ENCODE data around the gene CMTM3. TPM values are rescaled to one million over a fixed set of nuclear protein-coding genes. Genes with fewer than 3 reads are reported as not detected.

CMTM3 gene
- polyA plus RNA-seq, 1 donor (not counting 4 experiments of a cell fraction or from before 2014, with no cell fraction given) = 15.7 TPM

- dilution Hi-C loops (cut with MboI; ENCODE audit: extremely low pct_ligation_motif_present, low sequenced_read_pairs) = no loop called here
- no peak overlapping the region for H3K27ac ChIP-seq (ENCODE audit: control insufficient read depth, insufficient read depth, low read length)
- DNase-seq (ENCODE audit: low read depth, low spot score) (no peak), FAIRE-seq (no peak)
- H3K27me3 ChIP-seq (ENCODE audit: control insufficient read depth, extremely low read depth, insufficient read depth, low read length) = peaks cover 21% of the 10 kb centered on the region
- no peaks in the 10 kb centered on the region for H3K9me1 ChIP-seq (ENCODE audit: control insufficient read depth, extremely low read depth, insufficient read depth, low read length)
- no peak overlapping the region for H3K4me3 ChIP-seq (ENCODE audit: control insufficient read depth in 2 of 3, extremely low read depth in 1 of 3, insufficient read depth in 2 of 3, low read depth in 1 of 3, low read length in 3 of 3)
- no peaks in the 10 kb centered on the region for H4K20me1 ChIP-seq (ENCODE audit: control insufficient read depth, extremely low read depth, insufficient read depth, low read length)
- H3K9ac ChIP-seq (ENCODE audit: control insufficient read depth, extremely low read depth, insufficient read depth, low read length) = no peak overlapping the region
- TF ChIP-seq, protein P1, sequence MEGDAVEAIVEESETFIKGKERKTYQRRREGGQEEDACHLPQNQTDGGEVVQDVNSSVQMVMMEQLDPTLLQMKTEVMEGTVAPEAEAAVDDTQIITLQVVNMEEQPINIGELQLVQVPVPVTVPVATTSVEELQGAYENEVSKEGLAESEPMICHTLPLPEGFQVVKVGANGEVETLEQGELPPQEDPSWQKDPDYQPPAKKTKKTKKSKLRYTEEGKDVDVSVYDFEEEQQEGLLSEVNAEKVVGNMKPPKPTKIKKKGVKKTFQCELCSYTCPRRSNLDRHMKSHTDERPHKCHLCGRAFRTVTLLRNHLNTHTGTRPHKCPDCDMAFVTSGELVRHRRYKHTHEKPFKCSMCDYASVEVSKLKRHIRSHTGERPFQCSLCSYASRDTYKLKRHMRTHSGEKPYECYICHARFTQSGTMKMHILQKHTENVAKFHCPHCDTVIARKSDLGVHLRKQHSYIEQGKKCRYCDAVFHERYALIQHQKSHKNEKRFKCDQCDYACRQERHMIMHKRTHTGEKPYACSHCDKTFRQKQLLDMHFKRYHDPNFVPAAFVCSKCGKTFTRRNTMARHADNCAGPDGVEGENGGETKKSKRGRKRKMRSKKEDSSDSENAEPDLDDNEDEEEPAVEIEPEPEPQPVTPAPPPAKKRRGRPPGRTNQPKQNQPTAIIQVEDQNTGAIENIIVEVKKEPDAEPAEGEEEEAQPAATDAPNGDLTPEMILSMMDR (optimal IDR thresholded peaks at IDR 0.05 in 1 of 3, IDR thresholded peaks at IDR 0.05 in 1 of 3, conservative IDR thresholded peaks at IDR 0.05 in 1 of 3; ENCODE audit: extremely low read depth in 1 of 3, insufficient read depth in 2 of 3, low read length in 3 of 3) = no peak
- TF ChIP-seq EZH2 (IDR thresholded peaks at IDR 0.05; ENCODE audit: low read length) = no peak
- peaks cover 14% of the 10 kb centered on the region for H3K4me1 ChIP-seq (ENCODE audit: control insufficient read depth, extremely low read depth, insufficient read depth, low read length)
- H3K79me2 ChIP-seq (ENCODE audit: control insufficient read depth, insufficient read depth, low read length) = no peaks in the 10 kb centered on the region
- no peaks in the 10 kb centered on the region for H3K36me3 ChIP-seq (ENCODE audit: control insufficient read depth in 2 of 2, extremely low read depth in 1 of 2, insufficient read depth in 2 of 2, low read length in 2 of 2)
- H3K9me3 ChIP-seq (ENCODE audit: control insufficient read depth, low read depth, low read length) = no peaks in the 10 kb centered on the region
- H2AFZ ChIP-seq (ENCODE audit: control insufficient read depth, low read length) = no peak overlapping the region
- no peak overlapping the region for H3K4me2 ChIP-seq (ENCODE audit: control insufficient read depth, extremely low read depth, insufficient read depth, low read depth, low read length)
These were observed 23.1 kb upstream of the CMTM3 start for GRCh38 chr16:66581246-66581952.

DNA sequence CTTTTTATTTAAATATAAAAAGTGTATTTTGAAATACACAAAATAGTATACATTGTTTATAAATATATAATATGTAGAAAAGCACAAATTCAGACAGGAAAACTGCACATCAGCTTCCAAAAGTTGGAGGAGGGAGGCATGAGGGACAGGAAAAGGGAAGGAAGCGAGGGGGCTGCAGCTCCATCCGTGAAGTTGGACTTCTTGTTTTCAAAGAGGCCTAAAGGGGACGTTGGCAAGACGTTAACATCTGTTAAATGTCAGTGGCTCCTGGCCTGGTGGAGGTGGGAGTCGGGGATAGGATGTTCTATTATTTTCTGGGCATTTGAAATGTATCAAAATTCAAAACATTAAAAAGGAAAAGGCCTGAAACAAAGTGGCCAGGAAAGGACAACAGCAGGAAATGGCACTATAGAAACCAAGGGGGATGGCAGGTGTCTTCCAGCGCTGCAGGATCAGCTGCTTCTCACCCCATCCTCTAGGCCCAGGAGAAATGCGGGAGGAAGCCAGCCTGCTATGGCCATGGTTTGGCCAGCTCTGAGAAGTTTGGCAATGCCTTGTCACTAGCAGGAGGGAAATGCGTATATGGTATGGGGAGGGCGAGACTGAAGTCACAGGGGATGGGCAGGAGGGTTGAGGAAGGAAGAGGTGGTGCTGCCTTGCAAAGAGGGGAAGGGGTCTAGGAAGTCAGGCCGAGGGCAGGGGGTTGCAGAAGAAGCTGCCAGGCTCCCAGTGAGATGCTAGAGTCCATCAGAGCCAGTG, 18.8 kb upstream of the CMTM3 start:
- Histone ChIP-seq H3K9me3 (ENCODE audit: control insufficient read depth, low read depth, low read length) (no peaks in the 10 kb centered on the region), H2AFZ (ENCODE audit: control insufficient read depth, low read length) (no peak overlapping the region), H3K79me2 (ENCODE audit: control insufficient read depth, insufficient read depth, low read length) (no peaks in the 10 kb centered on the region), H3K9me1 (ENCODE audit: control insufficient read depth, extremely low read depth, insufficient read depth, low read length) (no peaks in the 10 kb centered on the region), H3K36me3 (ENCODE audit: control insufficient read depth in 2 of 2, extremely low read depth in 1 of 2, insufficient read depth in 2 of 2, low read length in 2 of 2) (no peaks in the 10 kb centered on the region), H3K27me3 (ENCODE audit: control insufficient read depth, extremely low read depth, insufficient read depth, low read length) (no peaks in the 10 kb centered on the region), H3K27ac (ENCODE audit: control insufficient read depth, insufficient read depth, low read length) (no peak overlapping the region), H3K9ac (ENCODE audit: control insufficient read depth, extremely low read depth, insufficient read depth, low read length) (no peak overlapping the region), H3K4me3 (ENCODE audit: control insufficient read depth in 2 of 3, extremely low read depth in 1 of 3, insufficient read depth in 2 of 3, low read depth in 1 of 3, low read length in 3 of 3) (no peak overlapping the region), H3K4me1 (ENCODE audit: control insufficient read depth, extremely low read depth, insufficient read depth, low read length) (peaks cover 8% of the 10 kb centered on the region), H3K4me2 (ENCODE audit: control insufficient read depth, extremely low read depth, insufficient read depth, low read depth, low read length) (no peak overlapping the region), H4K20me1 (ENCODE audit: control insufficient read depth, extremely low read depth, insufficient read depth, low read length) (no peaks in the 10 kb centered on the region)
- no peak for TF ChIP-seq EZH2 (IDR thresholded peaks at IDR 0.05; ENCODE audit: low read length)
- TF ChIP-seq, protein P1 (optimal IDR thresholded peaks at IDR 0.05 in 1 of 3, IDR thresholded peaks at IDR 0.05 in 1 of 3, conservative IDR thresholded peaks at IDR 0.05 in 1 of 3; ENCODE audit: extremely low read depth in 1 of 3, insufficient read depth in 2 of 3, low read length in 3 of 3) = no peak
- DNase-seq (ENCODE audit: low read depth, low spot score) (no peak), FAIRE-seq (no peak)
- dilution Hi-C loops (cut with MboI; ENCODE audit: extremely low pct_ligation_motif_present, low sequenced_read_pairs) = no loop called here
